CD14-positive monocyte (primary cell): ENCODE measurements around the gene CDCA3. TPM values are rescaled to one million over a fixed set of nuclear protein-coding genes. Genes with fewer than 3 reads are reported as not detected.
A peak's percentile ranks its signal among the peaks of the same experiment; 100 is the strongest.

Experiments
- DNase-seq, 3 donors: peaks; one replicate each; pipeline ENCODE4 v3.0.0-alpha.2; 2011 to 2022
- H2AFZ ChIP-seq: 2 replicates; pipeline ENCODE4 v1.6.0; 2012; ENCODE audit warnings: mild to moderate bottlenecking, low read depth, low read length, inconsistent platforms; ENCODE audit not compliant: insufficient read depth, poor library complexity, severe bottlenecking
- H3K27ac ChIP-seq, 2 donors: 1 replicate in 1 of 2; 2 replicates in 1 of 2; pipeline ENCODE4 v1.5.1; 2012 to 2013; ENCODE audit warnings: low read length in 2 of 2, control low read depth in 1 of 2, inconsistent platforms in 1 of 2, low read depth in 1 of 2, mild to moderate bottlenecking in 1 of 2
- H3K27me3 ChIP-seq, 2 donors: one replicate each; pipeline versions ENCODE4 v1.6.0 to v1.6.1; 2011 to 2013; ENCODE audit warnings: low read length in 2 of 2; ENCODE audit not compliant: control insufficient read depth in 2 of 2, insufficient read depth in 2 of 2
- H3K36me3 ChIP-seq, 2 donors: replicated peaks in 1 of 2; 1 replicate in 1 of 2; 2 replicates in 1 of 2; pipeline versions ENCODE4 v1.5.1 to v1.6.1; 2012 to 2013; ENCODE audit warnings: low read length in 2 of 2, control low read depth in 1 of 2, inconsistent platforms in 1 of 2, mild to moderate bottlenecking in 1 of 2; ENCODE audit not compliant: insufficient read depth in 2 of 2, control insufficient read depth in 1 of 2
- H3K4me1 ChIP-seq, 2 donors: 1 replicate in 1 of 2; 2 replicates in 1 of 2; pipeline versions ENCODE4 v1.5.1 to v1.6.1; 2012 to 2013; ENCODE audit warnings: low read length in 2 of 2, control low read depth in 1 of 2, inconsistent platforms in 1 of 2, mild to moderate bottlenecking in 1 of 2, moderate library complexity in 1 of 2; ENCODE audit not compliant: insufficient read depth in 2 of 2, control insufficient read depth in 1 of 2
- H3K4me2 ChIP-seq: replicated peaks from 2 replicates; pipeline ENCODE3; 2012; ENCODE audit warnings: low read length, moderate library complexity, mild to moderate bottlenecking; ENCODE audit not compliant: poor library complexity, severe bottlenecking; ENCODE audit errors: extremely low read depth
- H3K4me3 ChIP-seq, 3 experiments: fragments of 200-600 bp in 1 of 3; sonication (generic) in 1 of 3; replicated peaks in 1 of 3; 1 replicate in 2 of 3; 2 replicates in 1 of 3; pipeline ENCODE4 v1.5.1; 2011 to 2013; ENCODE audit warnings: low read length in 3 of 3, mild to moderate bottlenecking in 3 of 3, control low read depth in 2 of 3, low read depth in 2 of 3, inconsistent platforms in 1 of 3, moderate library complexity in 1 of 3
- H3K79me2 ChIP-seq: 2 replicates; pipeline ENCODE4 v1.6.0; 2012; ENCODE audit warnings: mild to moderate bottlenecking, control low read depth, inconsistent platforms, low read length, moderate library complexity; ENCODE audit not compliant: insufficient read depth
- H3K9ac ChIP-seq: 2 replicates; pipeline ENCODE4 v1.6.0; 2017; ENCODE audit warnings: low read length, mild to moderate bottlenecking; ENCODE audit not compliant: insufficient read depth, poor library complexity, severe bottlenecking
- H3K9me3 ChIP-seq, 2 donors: replicated peaks in 1 of 2; 1 replicate in 1 of 2; 2 replicates in 1 of 2; pipeline versions ENCODE4 v1.5.1 to v1.6.1; 2012 to 2013; ENCODE audit warnings: low read length in 2 of 2, control low read depth in 1 of 2; ENCODE audit not compliant: control insufficient read depth in 1 of 2, insufficient read depth in 1 of 2
- H4K20me1 ChIP-seq: 2 replicates; pipeline ENCODE4 v1.6.0; 2012; ENCODE audit warnings: mild to moderate bottlenecking, low read length, control low read depth, moderate library complexity; ENCODE audit not compliant: insufficient read depth
- H3K27ac Mint-ChIP-seq, 7 donors: one replicate each; pipeline ENCODE4 v1.8.0; 2020; ENCODE audit warnings: mild to moderate bottlenecking in 7 of 7, mixed read lengths in 7 of 7, moderate library complexity in 6 of 7, inconsistent platforms in 2 of 7
- H3K27me3 Mint-ChIP-seq, 3 donors: one replicate each; pipeline ENCODE4 v1.8.0; 2021 to 2022; ENCODE audit warnings: low read depth in 3 of 3, mild to moderate bottlenecking in 3 of 3, mixed read lengths in 3 of 3, moderate library complexity in 3 of 3, inconsistent platforms in 1 of 3
- H3K36me3 Mint-ChIP-seq, 2 donors: one replicate each; pipeline ENCODE4 v1.8.0; 2020; ENCODE audit warnings: mixed read lengths in 2 of 2, inconsistent platforms in 1 of 2, mild to moderate bottlenecking in 1 of 2
- H3K4me1 Mint-ChIP-seq: one replicate; pipeline ENCODE4 v1.8.0; 2020; ENCODE audit warnings: mild to moderate bottlenecking, mixed read lengths
- H3K4me3 Mint-ChIP-seq, 2 donors: one replicate each; pipeline ENCODE4 v1.8.0; 2020; ENCODE audit warnings: mild to moderate bottlenecking in 2 of 2, mixed read lengths in 2 of 2, moderate library complexity in 1 of 2
- H3K9me3 Mint-ChIP-seq, 7 donors: one replicate each; pipeline ENCODE4 v1.8.0; 2020 to 2022; ENCODE audit warnings: mixed read lengths in 7 of 7, mild to moderate bottlenecking in 6 of 7, moderate library complexity in 6 of 7, inconsistent platforms in 2 of 7
- WGBS: methylation state at CpG from one replicate; pipeline ENCODE4 v1.1.5; 2013; ENCODE audit warnings: missing lambda C conversion rate; ENCODE audit not compliant: insufficient coverage; 5-methylcytosine and 5-hydroxymethylcytosine counted together
- intact Hi-C, 2 donors: fragments of 100-400 bp; cut with micrococcal nuclease; formaldehyde crosslinking; loops; one replicate each; pipeline versions ENCODE4 v1.15.0 to v1.15.1; 2023
- polyA plus RNA-seq, 3 donors: library from polyadenylated mRNA; depleted of rRNA in 1 of 3; unstranded in 2 of 3; stranded (reverse) in 1 of 3; fragments of 300-500 nt in 2 of 3; fragments of >200 nt in 1 of 3; fragmentation: Illumina TruSeq in 2 of 3; gene quantifications; 1 replicate in 2 of 3; 2 replicates in 1 of 3; pipeline ENCODE4 v1.2.3, GENCODE V29; 2012 to 2021
- TF ChIP-seq, protein P1 (sequence below): fragments of 200-600 bp; IDR thresholded peaks from one replicate; pipeline ENCODE4 v1.8.0; 2022; ENCODE audit warnings: antibody characterized with exemption, mild to moderate bottlenecking

CDCA3 gene
- polyA plus RNA-seq, 3 donors, result 0.57 to 0.61 (median 0.59) TPM

DNA sequence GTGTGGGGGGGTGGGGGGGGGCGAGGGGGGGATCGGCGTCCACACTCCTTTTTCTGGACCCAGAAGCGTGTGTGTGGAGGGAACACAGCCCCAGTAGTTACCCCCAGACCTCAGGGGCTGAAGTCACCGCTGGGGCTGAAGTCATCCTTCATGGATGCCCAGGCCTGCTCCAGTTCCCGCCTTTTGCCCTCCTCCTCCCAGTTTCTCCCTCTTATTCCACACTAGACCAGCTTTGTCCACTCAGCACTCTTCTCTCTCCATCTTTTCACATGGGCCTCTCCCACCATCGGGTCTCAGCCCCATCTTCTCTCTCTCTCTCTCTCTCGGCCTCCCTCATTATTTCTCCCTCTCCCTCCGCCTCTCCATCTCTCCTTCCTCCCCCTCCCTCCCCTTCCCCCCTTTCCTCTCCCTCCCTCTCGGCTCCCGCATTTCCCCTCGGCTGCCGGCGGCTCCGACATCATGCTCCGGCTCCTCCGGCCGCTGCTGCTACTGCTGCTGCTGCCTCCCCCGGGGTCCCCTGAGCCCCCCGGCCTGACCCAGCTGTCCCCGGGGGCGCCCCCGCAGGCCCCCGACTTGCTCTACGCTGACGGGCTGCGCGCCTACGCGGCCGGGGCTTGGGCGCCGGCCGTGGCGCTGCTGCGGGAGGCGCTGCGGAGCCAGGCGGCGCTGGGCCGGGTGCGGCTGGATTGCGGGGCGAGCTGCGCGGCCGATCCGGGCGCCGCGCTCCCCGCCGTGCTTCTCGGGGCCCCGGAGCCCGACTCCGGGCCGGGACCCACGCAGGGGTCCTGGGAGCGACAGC, 22.9 kb downstream of the CDCA3 start, which contains the start of gene P3H3:
P3H3 (plus strand) TSS at position 426 of the 799 bp plus-strand sequence; CDS start at position 460, 34 bp downstream.
- H3K9me3 Mint-ChIP-seq, result peaks cover 0 to 12% (median 8%) of the 10 kb centered on the region in 7 donors
- peak within 1 kb of the TSS; percentile 85 for H2AFZ ChIP-seq
- peak within 1 kb of the TSS; percentile 53 for H3K9ac ChIP-seq
- peaks cover 26% of the 10 kb centered on the region for H3K4me1 Mint-ChIP-seq
- H3K79me2 ChIP-seq, result no peaks in the 10 kb centered on the region
- H3K4me3 ChIP-seq, result peak within 1 kb of the TSS; percentile 33 to 82 (median 48)
- DNase-seq, result no peak
- peaks cover 29% of the 10 kb centered on the region for H4K20me1 ChIP-seq
- H3K27me3 Mint-ChIP-seq, result peaks cover 52 to 70% (median 54%) of the 10 kb centered on the region in 3 donors
- no peaks in the 10 kb centered on the region for H3K36me3 ChIP-seq
- WGBS, result under 1% methylated on average over 55 of the region's 60 CpGs
- H3K9me3 ChIP-seq, result peaks cover 0 to 6% of the 10 kb centered on the region in 2 donors
- peaks cover 15 to 33% of the 10 kb centered on the region in 2 donors for H3K4me1 ChIP-seq
- H3K27ac ChIP-seq, result no peak within 1 kb of the TSS
- H3K4me2 ChIP-seq, result peak within 1 kb of the TSS; percentile 98
- H3K27ac Mint-ChIP-seq, result peak within 1 kb of the TSS in 2 of 7 donors; percentile 40 to 63
- intact Hi-C loops, result loop anchor here (5.0 kb wide), 3 partner anchors 36 to 206 kb away; no protein-coding TSS in a partner anchor
- peak within 1 kb of the TSS; percentile 84 to 95 for H3K4me3 Mint-ChIP-seq
- peaks cover 16 to 26% of the 10 kb centered on the region in 2 donors for H3K36me3 Mint-ChIP-seq
- TF ChIP-seq, protein P1, sequence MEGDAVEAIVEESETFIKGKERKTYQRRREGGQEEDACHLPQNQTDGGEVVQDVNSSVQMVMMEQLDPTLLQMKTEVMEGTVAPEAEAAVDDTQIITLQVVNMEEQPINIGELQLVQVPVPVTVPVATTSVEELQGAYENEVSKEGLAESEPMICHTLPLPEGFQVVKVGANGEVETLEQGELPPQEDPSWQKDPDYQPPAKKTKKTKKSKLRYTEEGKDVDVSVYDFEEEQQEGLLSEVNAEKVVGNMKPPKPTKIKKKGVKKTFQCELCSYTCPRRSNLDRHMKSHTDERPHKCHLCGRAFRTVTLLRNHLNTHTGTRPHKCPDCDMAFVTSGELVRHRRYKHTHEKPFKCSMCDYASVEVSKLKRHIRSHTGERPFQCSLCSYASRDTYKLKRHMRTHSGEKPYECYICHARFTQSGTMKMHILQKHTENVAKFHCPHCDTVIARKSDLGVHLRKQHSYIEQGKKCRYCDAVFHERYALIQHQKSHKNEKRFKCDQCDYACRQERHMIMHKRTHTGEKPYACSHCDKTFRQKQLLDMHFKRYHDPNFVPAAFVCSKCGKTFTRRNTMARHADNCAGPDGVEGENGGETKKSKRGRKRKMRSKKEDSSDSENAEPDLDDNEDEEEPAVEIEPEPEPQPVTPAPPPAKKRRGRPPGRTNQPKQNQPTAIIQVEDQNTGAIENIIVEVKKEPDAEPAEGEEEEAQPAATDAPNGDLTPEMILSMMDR, result no peak
- peaks cover 12 to 49% of the 10 kb centered on the region in 2 donors for H3K27me3 ChIP-seq

DNA sequence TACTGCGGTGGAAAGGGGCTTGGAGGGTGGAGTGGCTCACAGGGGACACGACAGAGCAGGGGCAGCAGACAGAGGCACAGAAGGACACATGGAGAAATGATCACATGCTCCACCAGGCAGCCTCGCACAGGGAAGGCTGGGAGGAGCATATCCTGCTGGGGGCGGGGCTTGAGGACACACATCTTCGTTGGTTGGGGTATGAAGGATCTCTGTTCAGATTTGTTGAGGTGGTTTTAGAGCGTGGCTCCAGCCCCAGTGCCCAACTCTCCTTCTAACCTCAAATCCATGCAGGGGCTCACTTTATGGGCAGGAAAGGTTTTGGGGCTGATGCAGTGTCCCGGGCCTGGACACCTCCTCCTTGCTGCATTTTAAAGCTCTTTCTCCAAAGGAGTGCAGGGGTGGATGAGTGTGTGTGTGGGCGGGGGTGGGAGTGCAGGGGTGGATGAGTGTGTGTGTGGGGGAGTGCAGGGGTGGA, 23.6 kb downstream of the CDCA3 start:
- H3K27ac ChIP-seq, result no peak overlapping the region
- 8% methylated on average over 2 of the region's 8 CpGs for WGBS
- H3K4me2 ChIP-seq, result peak overlapping the region; percentile 22
- peaks cover 54 to 75% (median 58%) of the 10 kb centered on the region in 3 donors for H3K27me3 Mint-ChIP-seq
- peak overlapping the region; percentile 63 to 84 for H3K4me3 Mint-ChIP-seq
- TF ChIP-seq, protein P1, result no peak
- H3K4me1 Mint-ChIP-seq, result peaks cover 33% of the 10 kb centered on the region
- H3K9me3 Mint-ChIP-seq, result peaks cover 0 to 12% (median 8%) of the 10 kb centered on the region in 7 donors
- H3K36me3 Mint-ChIP-seq, result peaks cover 16 to 26% of the 10 kb centered on the region in 2 donors
- peaks cover 15 to 40% of the 10 kb centered on the region in 2 donors for H3K4me1 ChIP-seq
- H4K20me1 ChIP-seq, result peaks cover 29% of the 10 kb centered on the region
- no peaks in the 10 kb centered on the region for H3K79me2 ChIP-seq
- DNase-seq, result no peak
- H3K4me3 ChIP-seq, result no peak overlapping the region
- H3K27me3 ChIP-seq, result peaks cover 12 to 50% of the 10 kb centered on the region in 2 donors
- no peak overlapping the region for H3K27ac Mint-ChIP-seq
- H2AFZ ChIP-seq, result no peak overlapping the region
- H3K9me3 ChIP-seq, result peaks cover 0 to 6% of the 10 kb centered on the region in 2 donors
- intact Hi-C loops, result loop anchor here (5.0 kb wide), 3 partner anchors 35 to 205 kb away; no protein-coding TSS in a partner anchor
- H3K36me3 ChIP-seq, result no peaks in the 10 kb centered on the region
- no peak overlapping the region for H3K9ac ChIP-seq
